IgD-negative memory B cell (primary cell): Measurements from ENCODE around the gene MRPS2. TPM values are rescaled to one million over a fixed set of nuclear protein-coding genes. Genes with fewer than 3 reads are reported as not detected.

ENCODE experiments used
- H3K27ac Mint-ChIP-seq, 3 donors: one replicate each; pipeline ENCODE4 v1.8.0; 2020 to 2022; ENCODE audit warnings: mild to moderate bottlenecking in 3 of 3, mixed read lengths in 3 of 3, moderate library complexity in 1 of 3
- H3K27me3 Mint-ChIP-seq: one replicate; pipeline ENCODE4 v1.8.0; 2021; ENCODE audit warnings: mixed read lengths
- H3K36me3 Mint-ChIP-seq: one replicate; pipeline ENCODE4 v1.8.0; 2020; ENCODE audit warnings: mild to moderate bottlenecking, mixed read lengths
- H3K4me1 Mint-ChIP-seq, 3 donors: one replicate each; pipeline ENCODE4 v1.8.0; 2020 to 2022; ENCODE audit warnings: mixed read lengths in 3 of 3, mild to moderate bottlenecking in 1 of 3
- H3K4me3 Mint-ChIP-seq, 4 donors: one replicate each; pipeline ENCODE4 v1.8.0; 2020 to 2022; ENCODE audit warnings: mild to moderate bottlenecking in 4 of 4, mixed read lengths in 4 of 4, moderate library complexity in 3 of 4
- H3K9me3 Mint-ChIP-seq, 3 donors: one replicate each; pipeline ENCODE4 v1.8.0; 2020 to 2021; ENCODE audit warnings: mixed read lengths in 3 of 3, mild to moderate bottlenecking in 1 of 3
- polyA plus RNA-seq: library from polyadenylated mRNA; unstranded; fragments of 300-500 nt; fragmentation: Illumina TruSeq; gene quantifications from one replicate; pipeline ENCODE4 v1.2.3, GENCODE V29; 2021

MRPS2 gene
- polyA plus RNA-seq, 1 donor from 2014 or later, result 65.7 TPM

DNA sequence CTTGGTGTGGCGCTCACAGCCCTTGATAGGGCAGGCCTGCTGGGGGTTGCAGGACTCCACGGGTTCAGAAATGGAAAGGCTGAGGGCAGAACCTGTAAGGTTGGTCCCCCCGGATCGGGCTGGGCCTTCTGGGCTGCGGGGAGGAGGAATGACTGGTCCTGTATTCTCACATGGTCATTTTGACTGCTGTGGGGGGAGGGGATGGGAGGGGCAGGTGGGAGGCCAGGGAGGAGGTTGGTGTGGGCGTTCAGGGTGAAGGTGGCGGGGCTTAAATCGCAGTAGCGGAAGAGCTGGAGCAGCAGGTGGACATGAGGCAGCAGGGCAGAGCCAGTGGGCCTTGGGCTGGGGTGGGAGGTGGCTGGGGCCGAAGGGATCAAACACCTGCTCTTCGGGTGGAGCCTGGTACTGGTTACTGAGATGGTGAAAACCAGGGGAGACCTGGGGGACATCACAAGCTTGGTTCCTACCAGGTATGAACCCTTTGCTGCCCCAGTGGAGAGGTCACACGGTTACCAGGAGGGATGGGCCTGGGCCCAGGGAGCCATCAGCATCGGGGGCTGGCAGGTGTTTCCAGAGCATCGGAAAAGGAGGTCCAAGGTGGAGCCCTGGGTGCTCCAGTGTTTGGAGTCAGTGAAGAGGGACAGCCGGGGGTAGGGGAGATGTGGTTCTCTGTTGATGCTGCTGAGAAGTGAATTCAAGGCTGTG is 1.8 kb downstream of the MRPS2 start:
- no peaks in the 10 kb centered on the region for H3K9me3 Mint-ChIP-seq
- H3K4me3 Mint-ChIP-seq, result peak overlapping the region; percentile 63 to 95 (median 88)
- no peaks in the 10 kb centered on the region for H3K27me3 Mint-ChIP-seq
- H3K36me3 Mint-ChIP-seq, result peaks cover 5% of the 10 kb centered on the region
- peaks cover 0 to 9% (median 6%) of the 10 kb centered on the region in 3 donors for H3K4me1 Mint-ChIP-seq
- H3K27ac Mint-ChIP-seq, result peak overlapping the region in 2 of 3 donors; percentile 53 to 80

GRCh38 chr9:135502873-135503321 is 2.4 kb downstream of the MRPS2 start:
- Mint-ChIP-seq H3K27me3 (no peaks in the 10 kb centered on the region), H3K27ac (peak overlapping the region in 2 of 3 donors; percentile 53 to 67), H3K36me3 (peaks cover 5% of the 10 kb centered on the region), H3K4me1 (peaks cover 0 to 9% (median 6%) of the 10 kb centered on the region in 3 donors), H3K9me3 (no peaks in the 10 kb centered on the region), H3K4me3 (peak overlapping the region in 3 of 4 donors; percentile 8 to 80 (median 78))

DNA sequence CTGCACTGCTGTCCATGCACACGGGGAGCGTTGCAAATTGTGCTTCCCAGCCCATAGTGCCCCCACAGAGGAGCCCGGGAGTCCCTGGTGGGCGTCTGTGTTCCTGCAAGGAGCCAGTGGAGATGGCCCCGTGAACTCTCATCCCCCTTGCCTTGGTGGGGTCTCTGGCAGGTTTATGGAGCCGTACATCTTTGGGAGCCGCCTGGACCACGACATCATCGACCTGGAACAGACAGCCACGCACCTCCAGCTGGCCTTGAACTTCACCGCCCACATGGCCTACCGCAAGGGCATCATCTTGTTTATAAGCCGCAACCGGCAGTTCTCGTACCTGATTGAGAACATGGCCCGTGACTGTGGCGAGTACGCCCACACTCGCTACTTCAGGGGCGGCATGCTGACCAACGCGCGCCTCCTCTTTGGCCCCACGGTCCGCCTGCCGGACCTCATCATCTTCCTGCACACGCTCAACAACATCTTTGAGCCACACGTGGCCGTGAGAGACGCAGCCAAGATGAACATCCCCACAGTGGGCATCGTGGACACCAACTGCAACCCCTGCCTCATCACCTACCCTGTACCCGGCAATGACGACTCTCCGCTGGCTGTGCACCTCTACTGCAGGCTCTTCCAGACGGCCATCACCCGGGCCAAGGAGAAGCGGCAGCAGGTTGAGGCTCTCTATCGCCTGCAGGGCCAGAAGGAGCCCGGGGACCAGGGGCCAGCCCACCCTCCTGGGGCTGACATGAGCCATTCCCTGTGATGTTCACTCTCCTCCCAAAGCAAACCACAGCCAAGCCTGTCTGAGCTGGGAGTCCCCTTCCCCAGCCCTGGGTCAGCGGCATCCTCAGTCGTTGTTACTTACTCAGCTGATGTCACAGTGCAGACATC is 3.1 kb downstream of the MRPS2 start:
- H3K9me3 Mint-ChIP-seq, result no peaks in the 10 kb centered on the region
- peak overlapping the region in 3 of 4 donors; percentile 12 to 80 (median 43) for H3K4me3 Mint-ChIP-seq
- no peaks in the 10 kb centered on the region for H3K27me3 Mint-ChIP-seq
- peak overlapping the region in 2 of 3 donors; percentile 43 to 67 for H3K27ac Mint-ChIP-seq
- peaks cover 0 to 9% (median 6%) of the 10 kb centered on the region in 3 donors for H3K4me1 Mint-ChIP-seq
- H3K36me3 Mint-ChIP-seq, result peaks cover 5% of the 10 kb centered on the region

DNA sequence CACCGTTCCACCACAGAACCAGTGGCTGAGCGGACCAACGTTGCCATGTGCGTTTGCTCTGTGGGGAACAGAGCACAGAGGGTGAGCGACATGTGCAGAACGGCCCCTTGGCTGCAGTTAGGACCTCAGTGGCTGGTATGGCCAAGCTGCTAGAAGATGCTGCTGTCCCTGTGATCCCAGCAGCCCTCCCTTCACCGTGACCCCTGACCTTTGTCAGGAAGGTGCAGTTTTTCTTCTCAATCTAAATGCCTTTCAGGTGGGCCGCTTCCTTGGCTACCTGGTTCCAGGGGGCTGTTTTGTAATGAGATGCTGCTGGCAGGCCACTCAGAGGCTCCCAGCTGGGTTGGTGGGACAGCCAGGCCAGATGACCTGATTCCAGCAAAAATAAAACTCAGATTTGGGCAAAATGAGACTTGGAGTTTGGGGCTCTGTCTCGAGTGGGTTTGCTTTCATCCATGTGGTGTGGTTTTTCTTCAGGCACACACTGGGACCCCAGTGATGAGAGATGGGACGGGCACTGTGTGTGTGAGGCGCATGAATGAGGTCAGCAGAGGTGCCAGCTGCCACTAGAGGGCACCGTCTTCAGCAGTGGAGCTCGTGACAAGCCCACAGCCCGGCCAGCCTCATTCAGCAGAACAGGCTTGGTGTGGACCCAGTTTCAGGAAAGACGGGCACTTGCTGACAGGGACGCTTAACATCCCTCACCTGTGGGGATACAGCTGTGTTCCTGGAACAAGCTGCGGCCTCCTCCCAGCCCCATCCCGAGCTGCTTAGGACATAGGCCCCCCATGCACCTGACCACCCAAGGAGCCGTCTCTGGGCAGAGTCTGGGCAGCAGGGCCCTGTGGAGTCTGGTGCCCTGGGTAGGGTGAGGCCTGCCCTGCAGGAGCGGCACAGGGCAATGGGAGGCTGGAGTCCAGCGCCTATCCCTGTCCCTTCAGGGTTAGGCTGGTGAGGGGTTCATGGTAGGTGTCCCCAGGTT is 4.1 kb downstream of the MRPS2 start:
- Mint-ChIP-seq H3K4me3 (peak overlapping the region in 1 of 4 donors; percentile 80), H3K27ac (peak overlapping the region in 2 of 3 donors; percentile 22 to 45), H3K36me3 (peaks cover 5% of the 10 kb centered on the region), H3K9me3 (peaks cover 4 to 9% (median 7%) of the 10 kb centered on the region in 3 donors), H3K27me3 (peaks cover 3% of the 10 kb centered on the region), H3K4me1 (peaks cover 0 to 9% (median 4%) of the 10 kb centered on the region in 3 donors)

DNA sequence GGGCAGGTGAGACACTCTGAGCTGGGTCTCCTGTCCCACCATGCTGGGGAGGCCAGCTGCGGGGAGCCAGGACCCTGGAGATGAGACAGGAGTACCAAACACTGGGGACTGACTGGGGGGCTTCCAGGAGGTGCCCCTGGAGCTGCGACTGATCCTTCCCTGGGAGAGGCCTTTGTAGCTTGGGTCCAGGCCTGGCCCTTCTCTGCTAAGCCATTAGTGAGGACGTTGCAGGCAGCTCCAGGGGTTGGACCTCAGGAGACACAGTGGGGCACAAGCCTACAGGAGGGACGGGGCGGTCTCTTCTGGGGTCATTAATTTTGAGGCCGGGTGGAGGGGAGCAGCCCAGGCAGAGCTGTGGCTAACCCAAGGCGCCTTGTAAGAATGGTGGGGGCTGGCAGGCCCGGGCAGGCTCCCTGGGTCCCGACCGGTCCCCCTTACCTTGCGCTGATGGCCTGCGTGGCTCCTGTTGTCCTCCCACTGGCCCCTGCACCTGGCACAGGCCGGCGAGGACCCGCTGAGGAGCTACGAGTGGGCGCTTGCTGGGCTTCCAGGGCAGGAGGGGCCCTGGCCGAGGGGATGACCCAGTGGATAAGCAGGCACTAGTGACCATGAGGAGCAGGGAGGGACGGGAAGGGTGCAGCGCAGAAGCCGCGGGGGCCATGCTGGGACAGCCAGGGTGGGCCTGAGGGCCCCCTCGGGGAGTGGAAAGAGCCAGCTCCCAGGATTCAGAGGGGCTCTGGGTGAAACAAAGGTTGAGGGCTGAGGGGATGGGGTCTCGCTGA is 5.1 kb downstream of the MRPS2 start:
- Mint-ChIP-seq H3K4me1 (peaks cover 0 to 9% (median 4%) of the 10 kb centered on the region in 3 donors), H3K27me3 (peaks cover 3% of the 10 kb centered on the region), H3K4me3 (peak overlapping the region in 1 of 4 donors; percentile 70), H3K27ac (peak overlapping the region in 1 of 3 donors; percentile 45), H3K9me3 (peaks cover 5 to 10% (median 9%) of the 10 kb centered on the region in 3 donors), H3K36me3 (peaks cover 5% of the 10 kb centered on the region)

GRCh38 chr9:135506327-135507103 is 6.0 kb downstream of the MRPS2 start:
- no peak overlapping the region for H3K4me3 Mint-ChIP-seq
- H3K36me3 Mint-ChIP-seq, result peaks cover 5% of the 10 kb centered on the region
- peaks cover 0 to 8% (median 4%) of the 10 kb centered on the region in 3 donors for H3K4me1 Mint-ChIP-seq
- peaks cover 5 to 17% (median 9%) of the 10 kb centered on the region in 3 donors for H3K9me3 Mint-ChIP-seq
- H3K27ac Mint-ChIP-seq, result no peak overlapping the region
- peaks cover 3% of the 10 kb centered on the region for H3K27me3 Mint-ChIP-seq

GRCh38 chr9:135507104-135508035 is 6.9 kb downstream of the MRPS2 start:
- peaks cover 0 to 3% (median 3%) of the 10 kb centered on the region in 3 donors for H3K4me1 Mint-ChIP-seq
- no peak overlapping the region for H3K27ac Mint-ChIP-seq
- peaks cover 5% of the 10 kb centered on the region for H3K36me3 Mint-ChIP-seq
- H3K9me3 Mint-ChIP-seq, result peaks cover 5 to 17% (median 9%) of the 10 kb centered on the region in 3 donors
- peaks cover 3% of the 10 kb centered on the region for H3K27me3 Mint-ChIP-seq
- H3K4me3 Mint-ChIP-seq, result peak overlapping the region in 1 of 4 donors; percentile 38

DNA sequence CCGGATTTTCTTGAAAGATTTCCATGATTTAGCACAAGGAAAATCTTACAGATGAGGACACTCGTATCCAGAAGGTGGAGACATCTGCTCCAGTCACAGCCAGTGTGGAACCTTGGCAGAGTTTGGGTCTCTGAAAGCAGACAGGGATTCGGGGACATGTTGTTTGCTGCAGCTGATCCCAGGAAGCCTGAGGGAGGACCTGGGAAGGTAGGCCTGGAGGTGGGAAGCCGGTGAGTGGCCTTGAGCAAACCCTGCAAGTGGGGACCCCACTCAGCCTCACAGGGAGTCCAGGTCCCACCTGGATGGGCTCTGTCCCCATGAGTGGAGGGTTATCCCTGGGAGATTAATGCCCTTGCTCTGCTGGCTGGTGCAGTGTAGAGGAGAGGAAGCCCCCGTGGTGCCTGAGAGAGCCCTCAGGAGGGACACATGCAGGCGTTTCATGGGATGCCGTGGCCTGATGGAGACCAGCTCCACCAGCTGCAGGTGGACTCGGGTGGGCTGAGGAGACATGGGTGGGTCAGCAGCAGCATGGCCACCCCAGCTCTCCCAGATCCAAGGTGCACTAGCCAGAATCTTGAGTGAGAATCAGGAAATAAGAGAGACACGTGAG is 7.8 kb downstream of the MRPS2 start:
- Mint-ChIP-seq H3K4me3 (peak overlapping the region in 1 of 4 donors; percentile 38), H3K27ac (no peak overlapping the region), H3K36me3 (peaks cover 5% of the 10 kb centered on the region), H3K27me3 (peaks cover 3% of the 10 kb centered on the region), H3K4me1 (peaks cover 0 to 6% (median 5%) of the 10 kb centered on the region in 3 donors), H3K9me3 (peaks cover 5 to 17% (median 9%) of the 10 kb centered on the region in 3 donors)

DNA sequence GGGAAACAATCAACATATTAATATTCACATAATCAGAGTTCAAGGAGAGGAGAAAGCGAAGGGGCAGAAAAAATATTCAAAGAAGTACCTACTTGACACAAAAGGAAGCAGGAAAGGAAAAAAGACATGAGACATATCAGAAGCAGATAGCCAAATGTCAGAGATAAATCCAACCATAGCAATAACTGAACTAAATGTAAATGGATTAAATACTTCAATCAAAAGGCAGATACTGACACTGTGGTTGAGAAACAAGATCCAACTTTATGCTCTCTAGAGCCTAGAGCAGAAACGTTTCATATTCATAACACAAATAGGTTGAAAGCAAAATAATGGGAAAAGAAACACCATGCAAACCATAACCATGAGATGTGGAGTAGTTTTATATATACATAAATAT is 9.0 kb downstream of the MRPS2 start:
- Mint-ChIP-seq H3K36me3 (peaks cover 5% of the 10 kb centered on the region), H3K4me3 (no peak overlapping the region), H3K27ac (no peak overlapping the region), H3K9me3 (peaks cover 5 to 17% (median 9%) of the 10 kb centered on the region in 3 donors), H3K27me3 (peaks cover 3% of the 10 kb centered on the region), H3K4me1 (peaks cover 0 to 6% (median 5%) of the 10 kb centered on the region in 3 donors)

GRCh38 chr9:135512241-135512603 is 11.7 kb downstream of the MRPS2 start:
- Mint-ChIP-seq H3K27ac (no peak overlapping the region), H3K36me3 (no peaks in the 10 kb centered on the region), H3K4me3 (no peak overlapping the region)

GRCh38 chr9:135512904-135513303 is 12.4 kb downstream of the MRPS2 start:
- no peak overlapping the region for H3K27ac Mint-ChIP-seq
- peaks cover 0 to 4% (median 3%) of the 10 kb centered on the region in 3 donors for H3K4me1 Mint-ChIP-seq
- peaks cover 3% of the 10 kb centered on the region for H3K27me3 Mint-ChIP-seq
- peaks cover 5 to 17% (median 9%) of the 10 kb centered on the region in 3 donors for H3K9me3 Mint-ChIP-seq
- H3K4me3 Mint-ChIP-seq, result no peak overlapping the region
- no peaks in the 10 kb centered on the region for H3K36me3 Mint-ChIP-seq

More at GRCh38 chr9:135512241-135512603, 11.7 kb downstream of the MRPS2 start:
- Mint-ChIP-seq H3K4me1 (peaks cover 0 to 4% (median 3%) of the 10 kb centered on the region in 3 donors), H3K27me3 (peaks cover 3% of the 10 kb centered on the region), H3K9me3 (peaks cover 5 to 17% (median 9%) of the 10 kb centered on the region in 3 donors)
